ENCODE measurements around the gene MPV17L2.

MPV17L2 gene

GRCh38 chr19:18230941-18231734, 38.1 kb downstream of the MPV17L2 start:
- no peak for TF ChIP-seq CSDC2 (CRISPR knock-in tag; IDR thresholded peaks at IDR 0.05)
- no peak for TF ChIP-seq RARB (CRISPR knock-in tag; IDR thresholded peaks at IDR 0.05)
- TF ChIP-seq ZNF565 (CRISPR knock-in tag; conservative IDR thresholded peaks at IDR 0.05; ENCODE audit: low read depth) = no peak
- TF ChIP-seq ISL1 (CRISPR knock-in tag; IDR thresholded peaks at IDR 0.05) = no peak
- no peak for TF ChIP-seq BACH2 (CRISPR knock-in tag; IDR thresholded peaks at IDR 0.05; ENCODE audit: borderline replicate concordance)
- no peak for TF ChIP-seq TOX (CRISPR knock-in tag; IDR thresholded peaks at IDR 0.05; ENCODE audit: borderline replicate concordance)
- TF ChIP-seq ZFP3 (CRISPR knock-in tag; IDR thresholded peaks at IDR 0.05) = no peak
- TF ChIP-seq ZC3H10 (CRISPR knock-in tag; IDR thresholded peaks at IDR 0.05) = no peak
- no peak for TF ChIP-seq ZNF70 (CRISPR knock-in tag; IDR thresholded peaks at IDR 0.05)
- no peak for TF ChIP-seq PPARA (CRISPR knock-in tag; IDR thresholded peaks at IDR 0.05; ENCODE audit: borderline replicate concordance)
- TF ChIP-seq CSRNP3 (CRISPR knock-in tag; IDR thresholded peaks at IDR 0.05) = no peak
- no peak for TF ChIP-seq ZFP30 (CRISPR knock-in tag; IDR thresholded peaks at IDR 0.05)
- no peak for TF ChIP-seq ZNF8 (CRISPR knock-in tag; IDR thresholded peaks at IDR 0.05)
- TF ChIP-seq ESRRG (CRISPR knock-in tag; IDR thresholded peaks at IDR 0.05) = no peak
- TF ChIP-seq PATZ1 (CRISPR knock-in tag; IDR thresholded peaks at IDR 0.05; ENCODE audit: borderline replicate concordance) = no peak
- TF ChIP-seq TSHZ2 (CRISPR knock-in tag; IDR thresholded peaks at IDR 0.05) = no peak
- no peak for TF ChIP-seq CREB5 (CRISPR knock-in tag; IDR thresholded peaks at IDR 0.05; ENCODE audit: low read depth)
- no peak for TF ChIP-seq ARNTL (CRISPR knock-in tag; IDR thresholded peaks at IDR 0.05; ENCODE audit: borderline replicate concordance, low read depth)
- TF ChIP-seq SNAI2 (CRISPR knock-in tag; IDR thresholded peaks at IDR 0.05) = no peak
- no peak for TF ChIP-seq GLIS3 (CRISPR knock-in tag; IDR thresholded peaks at IDR 0.05)

GRCh38 chr19:18231775-18232174, 38.8 kb downstream of the MPV17L2 start:
- ATAC-seq = no peak
- no peak for TF ChIP-seq CSDC2 (CRISPR knock-in tag; IDR thresholded peaks at IDR 0.05)
- no peak for TF ChIP-seq BACH2 (CRISPR knock-in tag; IDR thresholded peaks at IDR 0.05; ENCODE audit: borderline replicate concordance)
- TF ChIP-seq POU6F1 (CRISPR knock-in tag; IDR thresholded peaks at IDR 0.05; ENCODE audit: borderline replicate concordance, low read depth) = no peak
- no peak for TF ChIP-seq ZNF8 (CRISPR knock-in tag; IDR thresholded peaks at IDR 0.05)
- TF ChIP-seq TCF4 (CRISPR knock-in tag; IDR thresholded peaks at IDR 0.05; ENCODE audit: borderline replicate concordance) = no peak
- TF ChIP-seq ZC3H10 (CRISPR knock-in tag; IDR thresholded peaks at IDR 0.05) = no peak

More at GRCh38 chr19:18230941-18231734, 38.1 kb downstream of the MPV17L2 start:
- no peak for ATAC-seq
